ENCODE results near the gene SIK2.

- TF ChIP-seq CTCF (IDR thresholded peaks at IDR 0.05; ENCODE audit: insufficient read depth, low read depth, low read length) = no peak
- TF ChIP-seq EZH2 (IDR thresholded peaks at IDR 0.05; ENCODE audit: insufficient read depth, low read length) = no peak
Measured at GRCh38 chr11:111554532-111554931, 47.7 kb upstream of the SIK2 start.
